ENCODE measurements around the gene MCC.

DNA sequence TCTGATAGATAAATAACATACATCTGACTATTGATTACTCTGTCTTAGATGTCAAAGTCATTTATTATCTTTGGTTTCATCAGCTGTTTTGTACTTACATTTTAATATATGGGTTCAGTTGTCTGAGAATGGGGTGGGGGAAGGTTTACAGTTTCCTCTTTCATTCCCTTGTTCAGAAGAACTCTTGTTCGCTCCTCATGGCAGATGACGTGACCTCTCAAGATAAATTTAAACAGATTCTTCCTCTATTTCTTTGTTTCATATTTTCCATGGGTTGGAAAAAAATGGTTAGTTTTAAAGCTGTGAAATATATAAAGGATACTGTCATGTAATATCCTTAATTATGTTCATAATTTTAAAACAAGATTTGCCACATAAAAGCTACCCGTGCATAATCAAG is 114.8 kb downstream of the MCC start:
- TF ChIP-seq SP1 (IDR thresholded peaks at IDR 0.05) (no peak), RAD21 (IDR thresholded peaks at IDR 0.05) (no peak), EGR1 (IDR thresholded peaks at IDR 0.05; ENCODE audit: low read depth in 2 of 2) (no peak), NR2F2 (IDR thresholded peaks at IDR 0.05) (no peak), JUND (IDR thresholded peaks at IDR 0.05) (no peak), HNF4A (conservative IDR thresholded peaks at IDR 0.05) (no peak)
- TF ChIP-seq, protein P1, sequence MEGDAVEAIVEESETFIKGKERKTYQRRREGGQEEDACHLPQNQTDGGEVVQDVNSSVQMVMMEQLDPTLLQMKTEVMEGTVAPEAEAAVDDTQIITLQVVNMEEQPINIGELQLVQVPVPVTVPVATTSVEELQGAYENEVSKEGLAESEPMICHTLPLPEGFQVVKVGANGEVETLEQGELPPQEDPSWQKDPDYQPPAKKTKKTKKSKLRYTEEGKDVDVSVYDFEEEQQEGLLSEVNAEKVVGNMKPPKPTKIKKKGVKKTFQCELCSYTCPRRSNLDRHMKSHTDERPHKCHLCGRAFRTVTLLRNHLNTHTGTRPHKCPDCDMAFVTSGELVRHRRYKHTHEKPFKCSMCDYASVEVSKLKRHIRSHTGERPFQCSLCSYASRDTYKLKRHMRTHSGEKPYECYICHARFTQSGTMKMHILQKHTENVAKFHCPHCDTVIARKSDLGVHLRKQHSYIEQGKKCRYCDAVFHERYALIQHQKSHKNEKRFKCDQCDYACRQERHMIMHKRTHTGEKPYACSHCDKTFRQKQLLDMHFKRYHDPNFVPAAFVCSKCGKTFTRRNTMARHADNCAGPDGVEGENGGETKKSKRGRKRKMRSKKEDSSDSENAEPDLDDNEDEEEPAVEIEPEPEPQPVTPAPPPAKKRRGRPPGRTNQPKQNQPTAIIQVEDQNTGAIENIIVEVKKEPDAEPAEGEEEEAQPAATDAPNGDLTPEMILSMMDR (IDR thresholded peaks at IDR 0.05; ENCODE audit: low read depth, low read length, missing input control), result no peak
- TF ChIP-seq, protein P2, sequence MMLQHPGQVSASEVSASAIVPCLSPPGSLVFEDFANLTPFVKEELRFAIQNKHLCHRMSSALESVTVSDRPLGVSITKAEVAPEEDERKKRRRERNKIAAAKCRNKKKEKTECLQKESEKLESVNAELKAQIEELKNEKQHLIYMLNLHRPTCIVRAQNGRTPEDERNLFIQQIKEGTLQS (IDR thresholded peaks at IDR 0.05), result no peak
- TF ChIP-seq, protein P3, sequence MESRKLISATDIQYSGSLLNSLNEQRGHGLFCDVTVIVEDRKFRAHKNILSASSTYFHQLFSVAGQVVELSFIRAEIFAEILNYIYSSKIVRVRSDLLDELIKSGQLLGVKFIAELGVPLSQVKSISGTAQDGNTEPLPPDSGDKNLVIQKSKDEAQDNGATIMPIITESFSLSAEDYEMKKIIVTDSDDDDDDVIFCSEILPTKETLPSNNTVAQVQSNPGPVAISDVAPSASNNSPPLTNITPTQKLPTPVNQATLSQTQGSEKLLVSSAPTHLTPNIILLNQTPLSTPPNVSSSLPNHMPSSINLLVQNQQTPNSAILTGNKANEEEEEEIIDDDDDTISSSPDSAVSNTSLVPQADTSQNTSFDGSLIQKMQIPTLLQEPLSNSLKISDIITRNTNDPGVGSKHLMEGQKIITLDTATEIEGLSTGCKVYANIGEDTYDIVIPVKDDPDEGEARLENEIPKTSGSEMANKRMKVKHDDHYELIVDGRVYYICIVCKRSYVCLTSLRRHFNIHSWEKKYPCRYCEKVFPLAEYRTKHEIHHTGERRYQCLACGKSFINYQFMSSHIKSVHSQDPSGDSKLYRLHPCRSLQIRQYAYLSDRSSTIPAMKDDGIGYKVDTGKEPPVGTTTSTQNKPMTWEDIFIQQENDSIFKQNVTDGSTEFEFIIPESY (IDR thresholded peaks at IDR 0.05), result no peak
- TF ChIP-seq, protein P4, sequence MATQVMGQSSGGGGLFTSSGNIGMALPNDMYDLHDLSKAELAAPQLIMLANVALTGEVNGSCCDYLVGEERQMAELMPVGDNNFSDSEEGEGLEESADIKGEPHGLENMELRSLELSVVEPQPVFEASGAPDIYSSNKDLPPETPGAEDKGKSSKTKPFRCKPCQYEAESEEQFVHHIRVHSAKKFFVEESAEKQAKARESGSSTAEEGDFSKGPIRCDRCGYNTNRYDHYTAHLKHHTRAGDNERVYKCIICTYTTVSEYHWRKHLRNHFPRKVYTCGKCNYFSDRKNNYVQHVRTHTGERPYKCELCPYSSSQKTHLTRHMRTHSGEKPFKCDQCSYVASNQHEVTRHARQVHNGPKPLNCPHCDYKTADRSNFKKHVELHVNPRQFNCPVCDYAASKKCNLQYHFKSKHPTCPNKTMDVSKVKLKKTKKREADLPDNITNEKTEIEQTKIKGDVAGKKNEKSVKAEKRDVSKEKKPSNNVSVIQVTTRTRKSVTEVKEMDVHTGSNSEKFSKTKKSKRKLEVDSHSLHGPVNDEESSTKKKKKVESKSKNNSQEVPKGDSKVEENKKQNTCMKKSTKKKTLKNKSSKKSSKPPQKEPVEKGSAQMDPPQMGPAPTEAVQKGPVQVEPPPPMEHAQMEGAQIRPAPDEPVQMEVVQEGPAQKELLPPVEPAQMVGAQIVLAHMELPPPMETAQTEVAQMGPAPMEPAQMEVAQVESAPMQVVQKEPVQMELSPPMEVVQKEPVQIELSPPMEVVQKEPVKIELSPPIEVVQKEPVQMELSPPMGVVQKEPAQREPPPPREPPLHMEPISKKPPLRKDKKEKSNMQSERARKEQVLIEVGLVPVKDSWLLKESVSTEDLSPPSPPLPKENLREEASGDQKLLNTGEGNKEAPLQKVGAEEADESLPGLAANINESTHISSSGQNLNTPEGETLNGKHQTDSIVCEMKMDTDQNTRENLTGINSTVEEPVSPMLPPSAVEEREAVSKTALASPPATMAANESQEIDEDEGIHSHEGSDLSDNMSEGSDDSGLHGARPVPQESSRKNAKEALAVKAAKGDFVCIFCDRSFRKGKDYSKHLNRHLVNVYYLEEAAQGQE (IDR thresholded peaks at IDR 0.05), result no peak

Data from liver (tissue), 3 donors.